CD4-positive, alpha-beta T cell (primary cell): ENCODE data around the gene NTN5. TPM values are rescaled to one million over a fixed set of nuclear protein-coding genes. Genes with fewer than 3 reads are reported as not detected.

Experiments
- ATAC-seq: fragments of 200-7000 bp; cut with Tn5 transposase; one replicate; pipeline ENCODE4 v1.10.0; 2022; ENCODE audit warnings: mild to moderate bottlenecking; ENCODE audit not compliant: poor library complexity
- CTCF ChIA-PET: fragments of 350-600 bp; sonication (Branson Sonifier 250); formaldehyde crosslinking; loops from one replicate; lab custom pipeline; 2021; ENCODE audit warnings: antibody characterized with exemption, inconsistent platforms; lab: Charles Lee
- POLR2A ChIA-PET: fragments of 350-600 bp; sonication (Branson Sonifier 250); formaldehyde crosslinking; loops from one replicate; lab custom pipeline; 2021; ENCODE audit warnings: antibody characterized with exemption, inconsistent platforms; lab: Charles Lee
- DNase-seq, 14 experiments: peaks; one replicate each; pipeline ENCODE4 v3.0.0-alpha.2; 2013 to 2020; ENCODE audit warnings: mixed read lengths in 2 of 14
- H3K27ac ChIP-seq, 2 donors: one replicate each; pipeline versions ENCODE4 v1.5.1 to v1.7.0; 2013; ENCODE audit warnings: low read length in 2 of 2, low read depth in 1 of 2, mild to moderate bottlenecking in 1 of 2
- H3K27me3 ChIP-seq, 2 experiments: 1 replicate in 1 of 2; 2 replicates in 1 of 2; pipeline versions ENCODE4 v1.6.1 to v1.7.0; 2013; ENCODE audit warnings: low read length in 2 of 2, control low read depth in 1 of 2, mild to moderate bottlenecking in 1 of 2, moderate library complexity in 1 of 2; ENCODE audit not compliant: insufficient read depth in 2 of 2, control insufficient read depth in 1 of 2
- H3K36me3 ChIP-seq: one replicate; pipeline ENCODE4 v1.6.1; 2013; ENCODE audit warnings: low read length, control low read depth; ENCODE audit not compliant: insufficient read depth
- H3K4me1 ChIP-seq: one replicate; pipeline ENCODE4 v1.6.1; 2013; ENCODE audit warnings: low read length, control low read depth; ENCODE audit not compliant: insufficient read depth
- H3K4me3 ChIP-seq: one replicate; pipeline ENCODE4 v1.5.1; 2013; ENCODE audit warnings: mild to moderate bottlenecking, low read length, moderate library complexity
- H3K9me3 ChIP-seq, 2 experiments: 1 replicate in 1 of 2; 2 replicates in 1 of 2; pipeline versions ENCODE4 v1.6.1 to v1.7.0; 2013; ENCODE audit warnings: low read length in 2 of 2, mild to moderate bottlenecking in 2 of 2, control low read depth in 1 of 2, moderate library complexity in 1 of 2; ENCODE audit not compliant: control insufficient read depth in 1 of 2, insufficient read depth in 1 of 2
- H3K27ac Mint-ChIP-seq: one replicate; pipeline ENCODE4 v1.8.0; 2020; ENCODE audit warnings: mixed read lengths
- H3K27me3 Mint-ChIP-seq: one replicate; pipeline ENCODE4 v1.8.0; 2021; ENCODE audit warnings: mixed read lengths
- H3K36me3 Mint-ChIP-seq: one replicate; pipeline ENCODE4 v1.8.0; 2021; ENCODE audit warnings: low read depth, mixed read lengths
- H3K4me1 Mint-ChIP-seq: one replicate; pipeline ENCODE4 v1.8.0; 2021; ENCODE audit warnings: low read depth, mixed read lengths
- H3K4me3 Mint-ChIP-seq: one replicate; pipeline ENCODE4 v1.8.0; 2020; ENCODE audit warnings: mild to moderate bottlenecking, mixed read lengths
- H3K9me3 Mint-ChIP-seq: one replicate; pipeline ENCODE4 v1.8.0; 2020; ENCODE audit warnings: mixed read lengths
- intact Hi-C, 2 experiments: fragments of 100-400 bp; cut with DNase I in 1 of 2; cut with micrococcal nuclease in 1 of 2; formaldehyde crosslinking; loops; one replicate each; pipeline versions ENCODE4 v1.15.1 to v1.9.0; 2023 to 2025; cut with DNase I, micrococcal nuclease
- total RNA-seq, 174 experiments: library from RNA in 2 of 174; stranded (reverse) in 2 of 174; gene quantifications; one replicate each; pipeline ENCODE4 v1.2.3 and lab custom pipeline; 2021 to 2026
- TF ChIP-seq, protein P1 (sequence below): fragments of 200-600 bp; IDR thresholded peaks from one replicate; pipeline ENCODE4 v1.8.0; 2022; ENCODE audit warnings: antibody characterized with exemption, mild to moderate bottlenecking

Gene NTN5
- total RNA-seq, 2 experiments from 2014 or later, result 2.7 to 3.0 TPM

DNA sequence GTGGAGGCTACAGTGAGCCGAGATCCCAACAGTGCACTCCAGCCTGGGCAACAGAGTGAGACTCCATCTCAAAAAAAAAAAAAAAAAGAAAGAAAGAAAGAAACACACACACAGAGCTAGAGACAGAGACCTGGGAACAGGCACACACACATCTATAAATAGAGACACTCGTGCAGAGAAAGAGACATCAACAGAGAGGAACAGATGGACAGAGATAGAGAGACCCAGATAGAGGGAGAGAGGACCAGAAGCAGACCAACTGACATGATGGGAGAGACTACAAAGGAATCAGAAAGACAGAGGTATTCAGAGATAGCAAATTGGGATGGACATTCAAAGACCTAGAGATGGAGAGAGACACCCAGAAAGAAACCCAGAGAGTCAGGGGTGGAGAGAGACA, 24.7 kb downstream of the NTN5 start:
- peak overlapping the region; percentile 91 for H3K27ac Mint-ChIP-seq
- H3K4me1 Mint-ChIP-seq, result peaks cover 54% of the 10 kb centered on the region
- H3K9me3 Mint-ChIP-seq, result no peaks in the 10 kb centered on the region
- Histone ChIP-seq H3K27ac (no peak overlapping the region), H3K4me3 (no peak overlapping the region), H3K4me1 (peaks cover 48% of the 10 kb centered on the region), H3K9me3 (no peaks in the 10 kb centered on the region), H3K36me3 (no peaks in the 10 kb centered on the region), H3K27me3 (no peaks in the 10 kb centered on the region)
- no peaks in the 10 kb centered on the region for H3K36me3 Mint-ChIP-seq
- ATAC-seq, result no peak
- DNase-seq, result no peak
- intact Hi-C loops, result loop anchor here (5.0 kb wide), 2 partner anchors 189 to 319 kb away; partner anchors contain the start of genes FTL (in 1 of the 2) and HSD17B14 (in 1 of the 2)
- H3K4me3 Mint-ChIP-seq, result peak overlapping the region; percentile 2
- CTCF ChIA-PET, result interaction anchor here (1.5 kb wide), 1 partner anchor 91 kb away, joined by 3 read pairs; no protein-coding TSS in a partner anchor
- POLR2A ChIA-PET, result interaction anchor here (1.6 kb wide), 1 partner anchor 14 kb away, joined by 4 read pairs; no protein-coding TSS in a partner anchor
- H3K27me3 Mint-ChIP-seq, result no peaks in the 10 kb centered on the region
- TF ChIP-seq, protein P1, sequence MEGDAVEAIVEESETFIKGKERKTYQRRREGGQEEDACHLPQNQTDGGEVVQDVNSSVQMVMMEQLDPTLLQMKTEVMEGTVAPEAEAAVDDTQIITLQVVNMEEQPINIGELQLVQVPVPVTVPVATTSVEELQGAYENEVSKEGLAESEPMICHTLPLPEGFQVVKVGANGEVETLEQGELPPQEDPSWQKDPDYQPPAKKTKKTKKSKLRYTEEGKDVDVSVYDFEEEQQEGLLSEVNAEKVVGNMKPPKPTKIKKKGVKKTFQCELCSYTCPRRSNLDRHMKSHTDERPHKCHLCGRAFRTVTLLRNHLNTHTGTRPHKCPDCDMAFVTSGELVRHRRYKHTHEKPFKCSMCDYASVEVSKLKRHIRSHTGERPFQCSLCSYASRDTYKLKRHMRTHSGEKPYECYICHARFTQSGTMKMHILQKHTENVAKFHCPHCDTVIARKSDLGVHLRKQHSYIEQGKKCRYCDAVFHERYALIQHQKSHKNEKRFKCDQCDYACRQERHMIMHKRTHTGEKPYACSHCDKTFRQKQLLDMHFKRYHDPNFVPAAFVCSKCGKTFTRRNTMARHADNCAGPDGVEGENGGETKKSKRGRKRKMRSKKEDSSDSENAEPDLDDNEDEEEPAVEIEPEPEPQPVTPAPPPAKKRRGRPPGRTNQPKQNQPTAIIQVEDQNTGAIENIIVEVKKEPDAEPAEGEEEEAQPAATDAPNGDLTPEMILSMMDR, result no peak

DNA sequence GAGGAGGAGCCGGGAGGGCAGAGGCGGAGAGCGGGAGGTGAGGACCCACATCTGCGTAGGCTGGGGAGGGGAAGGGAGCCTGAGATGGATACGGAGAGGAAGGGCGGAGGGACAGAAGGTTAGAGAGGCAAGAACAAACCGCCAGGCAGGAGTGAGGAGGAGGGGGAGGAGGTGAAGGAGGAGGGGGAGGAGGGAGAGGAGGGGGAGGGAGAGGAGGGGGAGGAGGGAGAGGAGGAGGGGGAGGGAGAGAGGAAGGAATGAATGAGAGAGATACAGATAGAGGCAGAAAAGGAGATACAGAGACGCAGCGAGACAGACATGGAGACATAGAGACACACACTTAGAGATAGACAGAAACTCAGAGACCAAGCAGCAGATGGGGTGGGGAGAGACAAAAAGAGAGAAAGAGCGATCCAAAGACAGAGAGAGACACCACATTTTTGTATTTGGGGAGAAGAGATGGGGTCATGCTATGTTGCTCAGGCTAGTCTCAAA, 26.0 kb downstream of the NTN5 start:
- peak overlapping the region; percentile 71 for H3K4me3 ChIP-seq
- Mint-ChIP-seq H3K4me3 (peak overlapping the region; percentile 85), H3K36me3 (no peaks in the 10 kb centered on the region), H3K27ac (peak overlapping the region; percentile 91), H3K4me1 (peaks cover 54% of the 10 kb centered on the region), H3K9me3 (no peaks in the 10 kb centered on the region), H3K27me3 (no peaks in the 10 kb centered on the region)
- no peaks in the 10 kb centered on the region for H3K27me3 ChIP-seq
- peaks cover 48% of the 10 kb centered on the region for H3K4me1 ChIP-seq
- ChIA-PET POLR2A (interaction anchor here (0.9 to 2.4 kb wide), 14 partner anchors 10 to 346 kb away, joined by 3 to 43 read pairs (median 8); partner anchors contain the start of genes DBP, GYS1, RPL18 and RUVBL2), CTCF (interaction anchor here (1.0 to 2.4 kb wide), 9 partner anchors 9 to 256 kb away, joined by 3 to 19 read pairs (median 5); partner anchors contain the start of genes DBP and RPL18)
- intact Hi-C loops, result loop anchor here (1.0 to 5.0 kb wide), 10 partner anchors 8 to 321 kb away; partner anchors contain the start of genes FTL (in 1 of the 2) and HSD17B14 (in 1 of the 2)
- H3K27ac ChIP-seq, result peak overlapping the region; percentile 78 to 96
- TF ChIP-seq, protein P1, result no peak
- DNase-seq, result no peak
- H3K36me3 ChIP-seq, result no peaks in the 10 kb centered on the region
- no peaks in the 10 kb centered on the region for H3K9me3 ChIP-seq
- ATAC-seq, result no peak

DNA sequence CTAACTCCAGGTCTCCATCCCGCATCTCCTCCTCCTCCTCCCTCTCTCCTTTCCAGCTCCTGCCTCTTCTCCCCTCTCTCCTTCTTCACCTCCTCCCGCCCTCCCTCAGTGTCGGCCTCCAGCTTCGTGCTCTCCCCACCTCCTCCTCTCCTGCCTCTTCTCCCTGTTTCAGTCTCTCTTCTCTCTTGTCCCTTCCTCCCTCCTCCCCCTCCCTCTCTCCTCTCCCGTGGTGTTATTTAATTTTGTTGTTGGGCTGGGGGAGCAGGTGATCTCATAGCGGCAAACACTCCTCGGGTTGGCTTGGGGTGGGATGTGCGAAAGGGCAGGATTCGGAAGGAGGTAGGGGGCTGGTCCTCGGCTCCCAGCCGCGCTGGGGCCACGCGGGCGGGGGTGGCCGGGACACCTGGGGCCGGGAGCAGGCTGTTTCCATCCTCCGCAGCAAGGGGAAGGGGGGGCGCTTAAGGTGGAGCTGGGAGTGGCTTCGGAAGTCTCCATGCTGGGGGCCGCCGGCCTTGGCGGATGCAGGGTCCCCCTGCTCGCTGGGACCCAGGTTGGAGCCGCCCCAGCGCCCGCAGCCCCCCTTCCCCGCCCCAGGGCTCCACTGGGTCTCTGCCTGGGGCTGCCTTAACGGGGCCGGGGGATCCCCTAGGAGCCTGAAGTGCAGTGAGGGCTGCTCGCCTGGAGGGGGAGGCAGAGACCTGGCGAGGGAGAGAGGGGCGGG, 26.7 kb downstream of the NTN5 start, which contains the start of gene CA11:
CA11 (minus strand) TSS at position 187 of the 721 bp plus-strand sequence. CDS start 555 bp downstream, outside the sequence.
- Mint-ChIP-seq H3K4me1 (peaks cover 54% of the 10 kb centered on the region), H3K27me3 (no peaks in the 10 kb centered on the region), H3K36me3 (no peaks in the 10 kb centered on the region), H3K9me3 (no peaks in the 10 kb centered on the region), H3K4me3 (peak within 1 kb of the TSS; percentile 85), H3K27ac (peak within 1 kb of the TSS; percentile 91)
- Histone ChIP-seq H3K27ac (peak within 1 kb of the TSS; percentile 78 to 96), H3K9me3 (no peaks in the 10 kb centered on the region), H3K36me3 (no peaks in the 10 kb centered on the region), H3K27me3 (no peaks in the 10 kb centered on the region), H3K4me3 (peak within 1 kb of the TSS; percentile 71), H3K4me1 (peaks cover 48% of the 10 kb centered on the region)
- TF ChIP-seq, protein P1, result peak; percentile 84
- peak; percentile 88 to 96 (median 92) for DNase-seq
- ATAC-seq, result peak; percentile 80
- POLR2A ChIA-PET, result interaction anchor here (0.5 to 2.4 kb wide), 21 partner anchors 9 to 347 kb away, joined by 3 to 43 read pairs (median 4); partner anchors contain the start of genes DBP, GYS1, RPL18 and RUVBL2
- intact Hi-C loops, result loop anchor here (1.0 to 5.0 kb wide), 10 partner anchors 8 to 321 kb away; partner anchors contain the start of genes FTL (in 1 of the 2) and HSD17B14 (in 1 of the 2)
- CTCF ChIA-PET, result interaction anchor here (0.6 to 2.4 kb wide), 14 partner anchors 9 to 256 kb away, joined by 3 to 19 read pairs (median 4); partner anchors contain the start of genes DBP and RPL18
